ENCODE data around the gene IMPA2.
A peak's percentile ranks its signal among the peaks of the same experiment; 100 is the strongest.

Gene IMPA2

DNA sequence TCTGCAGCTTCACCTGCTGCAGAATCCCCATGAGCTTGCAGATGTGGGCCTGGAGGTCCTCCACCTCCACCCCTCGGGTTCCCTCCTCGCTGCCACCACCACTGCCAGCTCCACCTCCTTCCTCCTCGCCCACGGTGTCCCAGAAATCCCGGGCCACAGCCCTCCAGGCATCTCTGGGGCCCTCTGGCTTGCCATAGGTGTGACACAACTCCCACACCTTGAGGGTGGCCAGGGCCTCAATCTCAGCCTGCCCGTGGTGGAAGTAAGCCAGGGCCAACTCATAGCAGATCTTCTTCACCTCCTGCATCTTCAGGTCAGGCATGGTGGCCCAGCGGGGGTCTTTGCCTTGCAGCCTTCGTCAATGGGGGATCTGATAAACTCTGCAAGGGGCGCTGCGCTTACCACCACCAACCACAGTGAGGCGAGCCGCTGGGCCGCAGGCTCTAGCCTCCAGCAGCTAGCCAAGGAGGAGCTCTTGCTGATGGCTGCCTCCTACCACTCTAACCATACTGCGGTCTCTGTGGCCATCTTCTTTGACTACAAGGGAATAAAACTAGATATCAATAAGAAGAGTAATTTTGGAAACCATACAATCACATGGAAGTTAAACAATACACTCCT is 76.2 kb downstream of the IMPA2 start:
- H3K4me1 ChIP-seq (ENCODE audit: control insufficient read depth, low read length) = peaks cover 9% of the 10 kb centered on the region
- no peak overlapping the region for H3K27ac ChIP-seq (ENCODE audit: low read depth, low read length)
- H3K79me2 ChIP-seq (ENCODE audit: control insufficient read depth, low read length) = no peaks in the 10 kb centered on the region
- no peaks in the 10 kb centered on the region for H3K27me3 ChIP-seq (ENCODE audit: control insufficient read depth, low read length)
- no peaks in the 10 kb centered on the region for H4K20me1 ChIP-seq (ENCODE audit: control insufficient read depth, insufficient read depth, low read depth, low read length)
- H3K36me3 ChIP-seq (ENCODE audit: control insufficient read depth, low read length) = no peaks in the 10 kb centered on the region
- H3K9me3 ChIP-seq (ENCODE audit: control insufficient read depth, insufficient read depth, low read length) = no peaks in the 10 kb centered on the region
- H3K9me2 ChIP-seq (replicated peaks; ENCODE audit: control insufficient read depth, low read length) = no peaks in the 10 kb centered on the region
- H3F3A ChIP-seq (ENCODE audit: control insufficient read depth, insufficient read depth) = no peaks in the 10 kb centered on the region
- TF ChIP-seq, protein P1, sequence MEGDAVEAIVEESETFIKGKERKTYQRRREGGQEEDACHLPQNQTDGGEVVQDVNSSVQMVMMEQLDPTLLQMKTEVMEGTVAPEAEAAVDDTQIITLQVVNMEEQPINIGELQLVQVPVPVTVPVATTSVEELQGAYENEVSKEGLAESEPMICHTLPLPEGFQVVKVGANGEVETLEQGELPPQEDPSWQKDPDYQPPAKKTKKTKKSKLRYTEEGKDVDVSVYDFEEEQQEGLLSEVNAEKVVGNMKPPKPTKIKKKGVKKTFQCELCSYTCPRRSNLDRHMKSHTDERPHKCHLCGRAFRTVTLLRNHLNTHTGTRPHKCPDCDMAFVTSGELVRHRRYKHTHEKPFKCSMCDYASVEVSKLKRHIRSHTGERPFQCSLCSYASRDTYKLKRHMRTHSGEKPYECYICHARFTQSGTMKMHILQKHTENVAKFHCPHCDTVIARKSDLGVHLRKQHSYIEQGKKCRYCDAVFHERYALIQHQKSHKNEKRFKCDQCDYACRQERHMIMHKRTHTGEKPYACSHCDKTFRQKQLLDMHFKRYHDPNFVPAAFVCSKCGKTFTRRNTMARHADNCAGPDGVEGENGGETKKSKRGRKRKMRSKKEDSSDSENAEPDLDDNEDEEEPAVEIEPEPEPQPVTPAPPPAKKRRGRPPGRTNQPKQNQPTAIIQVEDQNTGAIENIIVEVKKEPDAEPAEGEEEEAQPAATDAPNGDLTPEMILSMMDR (IDR thresholded peaks at IDR 0.05; ENCODE audit: low read depth, low read length, poor library complexity, severe bottlenecking) = peak; percentile 36
- no peak for TF ChIP-seq EZH2phosphoT487 (IDR thresholded peaks at IDR 0.05; ENCODE audit: borderline replicate concordance, low read length)
- H3K4me3 ChIP-seq (ENCODE audit: low read length) = no peak overlapping the region
- H3K4me2 ChIP-seq (ENCODE audit: low read length) = no peak overlapping the region

- H3K4me3 ChIP-seq (ENCODE audit: low read length) = no peak overlapping the region
- H3K9me3 ChIP-seq (ENCODE audit: control insufficient read depth, insufficient read depth, low read length) = no peaks in the 10 kb centered on the region
- no peak overlapping the region for H3K4me2 ChIP-seq (ENCODE audit: low read length)
- no peak for TF ChIP-seq EZH2phosphoT487 (IDR thresholded peaks at IDR 0.05; ENCODE audit: borderline replicate concordance, low read length)
- TF ChIP-seq, protein P1 (IDR thresholded peaks at IDR 0.05; ENCODE audit: low read depth, low read length, poor library complexity, severe bottlenecking) = no peak
- no peaks in the 10 kb centered on the region for H3K36me3 ChIP-seq (ENCODE audit: control insufficient read depth, low read length)
- no peaks in the 10 kb centered on the region for H3K79me2 ChIP-seq (ENCODE audit: control insufficient read depth, low read length)
- H3K27ac ChIP-seq (ENCODE audit: low read depth, low read length) = no peak overlapping the region
- no peaks in the 10 kb centered on the region for H4K20me1 ChIP-seq (ENCODE audit: control insufficient read depth, insufficient read depth, low read depth, low read length)
- no peaks in the 10 kb centered on the region for H3K4me1 ChIP-seq (ENCODE audit: control insufficient read depth, low read length)
- no peaks in the 10 kb centered on the region for H3K9me2 ChIP-seq (replicated peaks; ENCODE audit: control insufficient read depth, low read length)
- no peaks in the 10 kb centered on the region for H3F3A ChIP-seq (ENCODE audit: control insufficient read depth, insufficient read depth)
- no peaks in the 10 kb centered on the region for H3K27me3 ChIP-seq (ENCODE audit: control insufficient read depth, low read length)
Observed at GRCh38 chr18:12059334-12060181, 78.3 kb downstream of the IMPA2 start.

- TF ChIP-seq, protein P1 (IDR thresholded peaks at IDR 0.05; ENCODE audit: low read depth, low read length, poor library complexity, severe bottlenecking) = no peak
- no peak for TF ChIP-seq EZH2phosphoT487 (IDR thresholded peaks at IDR 0.05; ENCODE audit: borderline replicate concordance, low read length)
- no peaks in the 10 kb centered on the region for H3K27me3 ChIP-seq (ENCODE audit: control insufficient read depth, low read length)
- H3K36me3 ChIP-seq (ENCODE audit: control insufficient read depth, low read length) = no peaks in the 10 kb centered on the region
- no peaks in the 10 kb centered on the region for H3K4me1 ChIP-seq (ENCODE audit: control insufficient read depth, low read length)
- H4K20me1 ChIP-seq (ENCODE audit: control insufficient read depth, insufficient read depth, low read depth, low read length) = no peaks in the 10 kb centered on the region
- no peak overlapping the region for H3K4me3 ChIP-seq (ENCODE audit: low read length)
- H3F3A ChIP-seq (ENCODE audit: control insufficient read depth, insufficient read depth) = no peaks in the 10 kb centered on the region
- no peak overlapping the region for H3K4me2 ChIP-seq (ENCODE audit: low read length)
- no peaks in the 10 kb centered on the region for H3K9me2 ChIP-seq (replicated peaks; ENCODE audit: control insufficient read depth, low read length)
- no peaks in the 10 kb centered on the region for H3K9me3 ChIP-seq (ENCODE audit: control insufficient read depth, insufficient read depth, low read length)
- H3K27ac ChIP-seq (ENCODE audit: low read depth, low read length) = no peak overlapping the region
- H3K79me2 ChIP-seq (ENCODE audit: control insufficient read depth, low read length) = no peaks in the 10 kb centered on the region
Observed at GRCh38 chr18:12060182-12060870, 79.0 kb downstream of the IMPA2 start.

Measured in DOHH2 (cell line).